Natural killer cell (primary cell): ENCODE data around the gene NUFIP2. TPM values are rescaled to one million over a fixed set of nuclear protein-coding genes. Genes with fewer than 3 reads are reported as not detected.

Experiments used
- ATAC-seq, 3 donors: fragments of 150-1000 bp in 2 of 3; fragments of 200-7000 bp in 1 of 3; cut with Tn5 transposase; 1 replicate in 1 of 3; 2 replicates in 2 of 3; pipeline ENCODE4 v1.10.0; 2021; ENCODE audit warnings: mild to moderate bottlenecking in 2 of 3, moderate library complexity in 2 of 3
- DNase-seq, 2 donors: peaks; one replicate each; pipeline versions ENCODE4 v3.0.0 to v3.0.0-alpha.2; 2013 to 2021; ENCODE audit warnings: mixed read lengths in 1 of 2
- H3K27ac ChIP-seq: one replicate; pipeline ENCODE4 v1.5.1; 2013; ENCODE audit warnings: mild to moderate bottlenecking, low read length
- H3K27me3 ChIP-seq: one replicate; pipeline ENCODE4 v1.6.1; 2013; ENCODE audit warnings: low read length; ENCODE audit not compliant: control insufficient read depth, insufficient read depth
- H3K36me3 ChIP-seq: one replicate; pipeline ENCODE4 v1.6.1; 2013; ENCODE audit warnings: low read length; ENCODE audit not compliant: control insufficient read depth, insufficient read depth
- H3K4me1 ChIP-seq: one replicate; pipeline ENCODE4 v1.6.1; 2013; ENCODE audit warnings: low read length; ENCODE audit not compliant: control insufficient read depth, insufficient read depth
- H3K4me3 ChIP-seq: one replicate; pipeline ENCODE4 v1.5.1; 2013; ENCODE audit warnings: low read length
- H3K9me3 ChIP-seq: one replicate; pipeline ENCODE4 v1.6.1; 2013; ENCODE audit warnings: low read length; ENCODE audit not compliant: control insufficient read depth, insufficient read depth
- H3K27ac Mint-ChIP-seq, 2 donors: one replicate each; pipeline ENCODE4 v1.8.0; 2022; ENCODE audit warnings: mild to moderate bottlenecking in 2 of 2, mixed read lengths in 2 of 2, moderate library complexity in 1 of 2
- H3K27me3 Mint-ChIP-seq, 2 donors: one replicate each; pipeline ENCODE4 v1.8.0; 2022; ENCODE audit warnings: low read depth in 2 of 2, mixed read lengths in 2 of 2
- H3K36me3 Mint-ChIP-seq: one replicate; pipeline ENCODE4 v1.8.0; 2022; ENCODE audit warnings: mixed read lengths
- H3K4me1 Mint-ChIP-seq, 2 donors: one replicate each; pipeline ENCODE4 v1.8.0; 2022; ENCODE audit warnings: mixed read lengths in 2 of 2
- H3K4me3 Mint-ChIP-seq: one replicate; pipeline ENCODE4 v1.8.0; 2022; ENCODE audit warnings: mild to moderate bottlenecking, moderate library complexity, mixed read lengths
- H3K9me3 Mint-ChIP-seq, 2 donors: one replicate each; pipeline ENCODE4 v1.8.0; 2022; ENCODE audit warnings: mixed read lengths in 2 of 2
- CTCF ChIP-seq: fragments of 200-600 bp; IDR thresholded peaks from one replicate; pipeline ENCODE4 v1.8.0; 2022; ENCODE audit warnings: antibody characterized with exemption
- WGBS: methylation state at CpG from one replicate; pipeline ENCODE4 v1.1.7; 2013; ENCODE audit warnings: missing lambda C conversion rate; ENCODE audit not compliant: insufficient coverage; 5-methylcytosine and 5-hydroxymethylcytosine counted together
- intact Hi-C: fragments of 100-400 bp; cut with micrococcal nuclease; formaldehyde crosslinking; loops from one replicate; pipeline ENCODE4 v1.14.2; 2022
- total RNA-seq, 4 donors: library from RNA; stranded (reverse); fragments of 120-200 nt in 1 of 4; gene quantifications; one replicate each; pipeline versions ENCODE4 v1.2.3 to v1.2.4, GENCODE V29; 2013 to 2022

Gene NUFIP2
- total RNA-seq, 3 donors from 2014 or later (not counting 1 experiment from before 2014, with no cell fraction given): 79.2 to 112 (median 95.0) TPM

- Mint-ChIP-seq H3K9me3 (no peaks in the 10 kb centered on the region), H3K36me3 (no peaks in the 10 kb centered on the region), H3K27me3 (no peaks in the 10 kb centered on the region), H3K4me1 (no peaks in the 10 kb centered on the region), H3K4me3 (no peak overlapping the region), H3K27ac (no peak overlapping the region)
- no peak for DNase-seq
- Histone ChIP-seq H3K4me3 (no peak overlapping the region), H3K4me1 (no peaks in the 10 kb centered on the region), H3K9me3 (no peaks in the 10 kb centered on the region), H3K36me3 (no peaks in the 10 kb centered on the region), H3K27ac (no peak overlapping the region), H3K27me3 (no peaks in the 10 kb centered on the region)
- intact Hi-C loops: no loop called here
- ATAC-seq: no peak
- WGBS: 87% methylated on average over 5 of the region's 6 CpGs
- TF ChIP-seq CTCF: no peak
Observed at GRCh38 chr17:29326023-29326813, 32.3 kb upstream of the NUFIP2 start.

- Histone ChIP-seq H3K27me3 (no peaks in the 10 kb centered on the region), H3K4me1 (no peaks in the 10 kb centered on the region), H3K27ac (no peak overlapping the region), H3K36me3 (no peaks in the 10 kb centered on the region), H3K4me3 (no peak overlapping the region), H3K9me3 (no peaks in the 10 kb centered on the region)
- intact Hi-C loops: no loop called here
- Mint-ChIP-seq H3K36me3 (no peaks in the 10 kb centered on the region), H3K4me1 (no peaks in the 10 kb centered on the region), H3K4me3 (no peak overlapping the region), H3K27ac (no peak overlapping the region), H3K27me3 (no peaks in the 10 kb centered on the region), H3K9me3 (no peaks in the 10 kb centered on the region)
- 87% methylated on average over 2 of the region's 2 CpGs for WGBS
- DNase-seq (no peak), ATAC-seq (no peak)
- no peak for TF ChIP-seq CTCF
Observed at GRCh38 chr17:29322363-29322762, 28.4 kb upstream of the NUFIP2 start.

GRCh38 chr17:29303386-29303785, 9.4 kb upstream of the NUFIP2 start:
- WGBS: 17% methylated on average over 1 of the region's 3 CpGs
- H3K4me1 Mint-ChIP-seq: no peaks in the 10 kb centered on the region
- no peak overlapping the region for H3K27ac Mint-ChIP-seq
- no peak overlapping the region for H3K27ac ChIP-seq
- ATAC-seq: no peak
- no peak for DNase-seq
- peaks cover 5% of the 10 kb centered on the region for H3K4me1 ChIP-seq
- H3K36me3 Mint-ChIP-seq: no peaks in the 10 kb centered on the region
- no peaks in the 10 kb centered on the region for H3K9me3 ChIP-seq
- H3K36me3 ChIP-seq: no peaks in the 10 kb centered on the region
- H3K9me3 Mint-ChIP-seq: no peaks in the 10 kb centered on the region
- H3K27me3 ChIP-seq: no peaks in the 10 kb centered on the region
- no peak overlapping the region for H3K4me3 Mint-ChIP-seq
- no peaks in the 10 kb centered on the region for H3K27me3 Mint-ChIP-seq
- intact Hi-C loops: no loop called here
- no peak for TF ChIP-seq CTCF
- H3K4me3 ChIP-seq: no peak overlapping the region

GRCh38 chr17:29299031-29299430, 5.1 kb upstream of the NUFIP2 start:
- intact Hi-C loops: loop anchor here (10.0 kb wide), 1 partner anchor 314 kb away; no protein-coding TSS in a partner anchor
- H3K4me1 Mint-ChIP-seq: peaks cover 15% of the 10 kb centered on the region in 2 donors

More at GRCh38 chr17:29299031-29299430, 5.1 kb upstream of the NUFIP2 start:
- H3K36me3 ChIP-seq: no peaks in the 10 kb centered on the region
- Mint-ChIP-seq H3K9me3 (no peaks in the 10 kb centered on the region), H3K4me3 (no peak overlapping the region), H3K36me3 (peaks cover 5% of the 10 kb centered on the region), H3K27me3 (no peaks in the 10 kb centered on the region), H3K27ac (no peak overlapping the region)
- DNase-seq (no peak), ATAC-seq (no peak)
- no peaks in the 10 kb centered on the region for H3K9me3 ChIP-seq
- H3K27me3 ChIP-seq: no peaks in the 10 kb centered on the region
- no peak overlapping the region for H3K4me3 ChIP-seq
- TF ChIP-seq CTCF: no peak
- 88% methylated on average over 1 of the region's 2 CpGs for WGBS
- peaks cover 5% of the 10 kb centered on the region for H3K4me1 ChIP-seq
- no peak overlapping the region for H3K27ac ChIP-seq
